Putamen (tissue), 1 donor: ENCODE results near the gene MALT1.
"Not testable (repeated sequence)": the region's sequence is repeated elsewhere in the genome, so short reads cannot be mapped to it uniquely, and the experiment has no call there.

Source experiments
- DNase-seq: peaks from one replicate; pipeline ENCODE4 v3.0.0-alpha.2; 2016; ENCODE audit warnings: low spot score

MALT1 gene

DNA sequence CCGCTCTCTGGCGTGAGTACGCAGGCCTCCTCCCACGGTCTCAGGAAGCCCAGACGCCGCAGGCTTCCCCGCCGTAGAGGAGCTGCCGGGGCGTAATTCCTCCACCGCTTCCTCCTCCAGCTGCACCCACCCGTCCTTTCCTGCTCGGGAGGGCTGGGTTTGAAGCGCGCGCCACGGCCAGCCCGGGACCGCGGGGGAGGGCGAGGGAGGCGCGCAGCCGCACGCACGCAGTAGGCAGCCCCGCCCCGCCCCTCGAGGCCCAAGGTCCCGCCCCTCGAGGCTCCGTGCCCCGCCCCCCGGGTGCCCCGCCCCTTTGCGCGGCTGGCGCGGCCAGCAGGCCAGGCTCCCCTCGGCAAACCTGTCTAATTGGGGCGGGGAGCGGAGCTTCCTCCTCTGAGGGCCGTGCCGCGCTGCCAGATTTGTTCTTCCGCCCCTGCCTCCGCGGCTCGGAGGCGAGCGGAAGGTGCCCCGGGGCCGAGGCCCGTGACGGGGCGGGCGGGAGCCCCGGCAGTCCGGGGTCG, at the start of gene MALT1:
Gene MALT1, plus strand, starts transcription at position 355 of the 521 bp plus-strand sequence. CDS start 179 bp downstream, outside the sequence.
- peak; percentile 85 for DNase-seq

GRCh38 chr18:58624011-58624410, 47.3 kb upstream of the MALT1 start:
- DNase-seq = no peak

DNA sequence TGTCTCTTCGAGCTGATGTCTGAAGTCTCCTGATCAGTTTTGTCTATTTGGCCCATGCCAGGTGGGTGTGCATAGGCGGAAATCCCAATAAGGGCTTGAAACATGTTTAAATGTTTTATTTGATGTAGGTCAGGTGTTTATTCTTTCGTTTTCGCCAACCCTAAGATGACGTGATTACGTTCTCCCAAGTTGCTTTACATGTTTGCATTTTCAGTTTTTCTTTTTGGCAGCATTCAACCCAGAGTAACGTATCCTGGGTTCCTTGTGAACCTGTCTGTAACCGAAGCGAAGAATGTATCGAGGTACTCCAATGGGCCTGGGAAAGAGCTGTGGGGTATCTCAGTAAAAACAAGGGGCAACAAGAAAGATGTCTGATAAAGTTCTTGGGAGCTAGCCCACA, 45.4 kb upstream of the MALT1 start:
- no peak for DNase-seq

DNA sequence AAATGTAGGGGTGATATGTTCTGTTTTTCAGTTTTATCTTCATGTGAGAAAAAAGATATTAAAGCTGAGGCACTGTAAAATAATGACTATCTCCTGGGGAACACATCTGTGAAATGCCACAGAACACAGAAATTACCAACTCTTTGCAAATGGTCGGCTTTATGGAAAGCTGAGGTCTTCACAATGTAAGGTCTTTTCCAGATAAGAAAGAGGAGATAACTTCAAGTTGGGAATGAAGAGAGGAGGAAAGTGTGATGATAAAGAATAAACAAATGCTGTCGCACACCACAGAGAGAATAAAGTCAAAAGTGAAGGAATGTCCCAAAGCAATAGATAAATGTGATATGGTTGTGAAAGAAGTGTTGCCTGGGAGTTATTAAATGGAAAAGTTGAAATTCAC, 41.2 kb upstream of the MALT1 start:
- DNase-seq = no peak

GRCh38 chr18:58631301-58631700, 40.0 kb upstream of the MALT1 start:
- no peak for DNase-seq

- DNase-seq = no peak
Measured at GRCh38 chr18:58632552-58632951, 38.7 kb upstream of the MALT1 start.

GRCh38 chr18:58633874-58634273, 37.4 kb upstream of the MALT1 start:
- no peak for DNase-seq

GRCh38 chr18:58635891-58636290, 35.4 kb upstream of the MALT1 start:
- DNase-seq = no peak

- DNase-seq = no peak
Measured at GRCh38 chr18:58637197-58637596, 34.1 kb upstream of the MALT1 start.

DNA sequence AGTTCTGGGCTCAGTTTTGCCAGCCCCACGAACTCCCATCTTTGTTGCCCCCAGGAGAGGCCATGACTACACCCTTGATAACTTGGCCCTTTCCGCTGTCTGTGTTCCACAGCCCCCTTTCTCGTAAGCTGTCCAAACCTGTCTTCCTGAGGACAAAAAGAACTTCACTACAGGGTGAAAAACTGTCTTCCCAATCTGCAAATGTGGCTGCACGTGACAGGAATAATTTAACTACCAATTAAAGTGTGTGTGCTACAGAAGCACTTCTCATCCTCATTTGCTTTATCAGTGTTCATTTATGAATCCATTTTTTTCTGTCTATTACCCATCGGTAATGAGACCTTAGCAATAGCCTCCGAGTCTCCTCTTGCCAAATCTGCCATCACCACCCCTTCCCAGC, 33.3 kb upstream of the MALT1 start:
- no peak for DNase-seq

DNA sequence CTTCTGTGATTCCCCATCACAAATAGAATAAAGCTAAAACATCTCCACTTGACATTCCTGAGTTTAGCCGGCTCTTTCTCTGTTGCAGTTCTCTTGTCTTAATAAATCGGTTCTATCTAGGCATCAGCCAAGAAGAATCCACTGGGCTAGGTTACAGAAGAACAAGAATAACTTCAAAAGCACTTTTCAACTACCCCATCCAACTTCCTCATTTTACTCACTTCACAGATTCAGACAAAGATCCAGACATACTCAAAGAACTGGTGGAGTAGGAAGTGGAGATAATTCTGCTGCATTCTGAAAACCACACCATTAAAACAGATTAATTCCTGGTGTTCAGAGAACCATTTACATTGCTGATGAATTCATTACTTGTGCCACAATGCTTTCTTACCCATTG, 32.8 kb upstream of the MALT1 start:
- DNase-seq = no peak

GRCh38 chr18:58639237-58639636, 32.0 kb upstream of the MALT1 start:
- no peak for DNase-seq

- no peak for DNase-seq
Measured at GRCh38 chr18:58639751-58640427, 31.4 kb upstream of the MALT1 start.

DNA sequence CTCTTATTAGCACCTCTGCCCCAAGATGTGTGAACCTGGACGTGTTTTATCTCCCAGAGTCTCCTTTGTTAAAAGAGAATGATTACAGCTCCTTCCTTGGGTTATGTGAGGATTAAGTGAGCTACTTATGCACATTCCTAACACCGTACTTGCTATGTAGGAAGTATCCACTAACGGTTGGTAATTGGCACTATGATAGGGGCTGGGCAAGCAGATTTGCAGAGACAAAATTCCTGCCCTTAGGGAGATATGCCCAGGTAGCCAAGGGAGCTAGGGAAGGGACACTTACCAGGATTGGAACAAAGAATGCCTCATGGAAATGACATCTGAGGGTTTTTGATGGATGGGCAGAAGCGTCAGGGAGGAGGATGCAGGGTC, 30.8 kb upstream of the MALT1 start:
- DNase-seq = no peak

DNA sequence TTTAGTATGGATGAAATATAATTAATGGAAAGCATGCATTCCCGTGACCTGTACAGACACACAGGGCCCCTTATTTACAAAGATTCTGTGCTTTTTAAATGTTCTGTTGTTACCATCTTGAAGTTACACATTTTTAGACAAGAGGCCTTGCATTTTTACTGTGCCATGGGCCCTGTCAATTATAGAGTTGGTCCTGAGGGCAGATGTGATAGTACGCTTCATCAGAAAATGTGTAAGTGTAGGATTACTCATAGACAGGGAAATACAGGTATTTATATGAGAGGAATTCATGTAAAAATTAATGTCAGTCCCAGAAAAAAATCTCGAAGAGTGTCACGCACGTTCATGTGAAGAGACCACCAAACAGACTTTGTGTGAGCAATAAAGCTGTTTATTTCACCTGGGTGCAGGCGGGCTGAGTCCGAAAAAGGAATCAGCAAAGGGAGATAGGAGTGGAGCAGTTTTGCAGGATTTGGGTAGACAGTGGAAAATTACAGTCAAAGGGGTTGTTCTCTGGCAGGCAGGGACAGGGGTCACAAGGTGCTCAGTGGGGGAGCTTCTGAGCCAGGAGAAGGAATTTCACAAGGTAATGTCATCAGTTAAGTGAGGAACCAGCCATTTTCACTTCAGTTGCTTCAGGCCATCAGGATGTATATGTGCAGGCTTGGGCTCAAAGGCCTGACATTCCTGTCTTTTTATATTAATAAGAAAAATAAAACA, 30.2 kb upstream of the MALT1 start:
- no peak for DNase-seq

GRCh38 chr18:58643557-58643956, 27.7 kb upstream of the MALT1 start:
- DNase-seq = not testable (repeated sequence)

GRCh38 chr18:58645398-58645797, 25.9 kb upstream of the MALT1 start:
- DNase-seq = no peak

DNA sequence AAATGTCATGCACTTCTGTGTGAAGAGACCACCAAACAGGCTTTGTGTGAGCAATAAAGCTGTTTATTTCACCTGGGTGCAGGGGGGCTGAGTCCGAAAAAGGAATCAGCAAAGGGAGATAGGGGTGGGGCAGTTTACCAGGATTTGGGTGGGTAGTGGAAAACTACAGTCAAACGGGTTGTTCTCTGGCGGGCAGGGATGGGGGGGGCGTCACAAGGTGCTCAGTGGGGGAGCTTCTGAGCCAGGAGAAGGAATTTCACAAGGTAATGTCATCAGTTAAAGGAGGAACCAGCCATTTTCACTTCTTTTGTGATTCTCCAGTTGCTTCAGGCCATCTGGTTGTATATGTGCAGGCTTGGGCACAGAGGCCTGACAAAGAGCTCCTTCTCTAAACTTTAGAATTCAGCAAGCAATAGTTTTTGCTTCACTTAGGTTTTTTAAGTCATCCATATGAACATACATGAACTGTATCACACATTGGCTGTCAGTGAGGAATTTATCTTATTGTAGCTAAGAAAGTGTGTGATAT, 24.9 kb upstream of the MALT1 start:
- DNase-seq = no peak

GRCh38 chr18:58649966-58650816, 21.1 kb upstream of the MALT1 start:
- DNase-seq = no peak

- not testable (repeated sequence) for DNase-seq
Measured at GRCh38 chr18:58650830-58651229, 20.4 kb upstream of the MALT1 start.

GRCh38 chr18:58653144-58653722, 18.0 kb upstream of the MALT1 start:
- DNase-seq = not testable (repeated sequence)
